WTC11 (cell line): Measurements from ENCODE around the gene OTP.

Experiments used
- GTF2I ChIP-seq: fragments of 250-450 bp; sonication (Bioruptor Pico); conservative IDR thresholded peaks from 2 replicates; pipeline ENCODE4 v1.4.0; 2021; ENCODE audit warnings: mild to moderate bottlenecking
- IRF1 ChIP-seq: sonication (generic); formaldehyde crosslinking; IDR thresholded peaks from 2 replicates; pipeline ENCODE4 v1.8.0; 2023; ENCODE audit warnings: missing genetic modification reagents
- IRF2 ChIP-seq: sonication (generic); formaldehyde crosslinking; IDR thresholded peaks from 2 replicates; pipeline ENCODE4 v1.8.0; 2022; ENCODE audit warnings: low read depth, missing genetic modification reagents, borderline replicate concordance
- RELA ChIP-seq: sonication (generic); formaldehyde crosslinking; IDR thresholded peaks from 2 replicates; pipeline ENCODE4 v1.8.1; 2022; ENCODE audit warnings: missing genetic modification reagents, mild to moderate bottlenecking, borderline replicate concordance
- ZNF138 ChIP-seq: sonication (generic); formaldehyde crosslinking; conservative IDR thresholded peaks from 2 replicates; pipeline ENCODE4 v1.8.1; 2022; ENCODE audit warnings: mild to moderate bottlenecking, moderate library complexity, missing genetic modification reagents
- TF ChIP-seq, protein P1 (sequence below): fragments of 200-600 bp; IDR thresholded peaks from 2 replicates; pipeline ENCODE4 v1.8.0; 2022; ENCODE audit warnings: antibody characterized with exemption
- TF ChIP-seq, protein P2 (sequence below): sonication (generic); formaldehyde crosslinking; IDR thresholded peaks from 2 replicates; pipeline ENCODE4 v1.8.0; 2022; ENCODE audit warnings: mild to moderate bottlenecking, missing genetic modification reagents
- TF ChIP-seq, protein P3 (sequence below): sonication (generic); formaldehyde crosslinking; IDR thresholded peaks from 2 replicates; pipeline ENCODE4 v1.8.1; 2022; ENCODE audit warnings: low read depth, missing genetic modification reagents, borderline replicate concordance

GRCh38 chr5:77649776-77650175 lies 11.3 kb upstream of the OTP start:
- TF ChIP-seq, protein P1, sequence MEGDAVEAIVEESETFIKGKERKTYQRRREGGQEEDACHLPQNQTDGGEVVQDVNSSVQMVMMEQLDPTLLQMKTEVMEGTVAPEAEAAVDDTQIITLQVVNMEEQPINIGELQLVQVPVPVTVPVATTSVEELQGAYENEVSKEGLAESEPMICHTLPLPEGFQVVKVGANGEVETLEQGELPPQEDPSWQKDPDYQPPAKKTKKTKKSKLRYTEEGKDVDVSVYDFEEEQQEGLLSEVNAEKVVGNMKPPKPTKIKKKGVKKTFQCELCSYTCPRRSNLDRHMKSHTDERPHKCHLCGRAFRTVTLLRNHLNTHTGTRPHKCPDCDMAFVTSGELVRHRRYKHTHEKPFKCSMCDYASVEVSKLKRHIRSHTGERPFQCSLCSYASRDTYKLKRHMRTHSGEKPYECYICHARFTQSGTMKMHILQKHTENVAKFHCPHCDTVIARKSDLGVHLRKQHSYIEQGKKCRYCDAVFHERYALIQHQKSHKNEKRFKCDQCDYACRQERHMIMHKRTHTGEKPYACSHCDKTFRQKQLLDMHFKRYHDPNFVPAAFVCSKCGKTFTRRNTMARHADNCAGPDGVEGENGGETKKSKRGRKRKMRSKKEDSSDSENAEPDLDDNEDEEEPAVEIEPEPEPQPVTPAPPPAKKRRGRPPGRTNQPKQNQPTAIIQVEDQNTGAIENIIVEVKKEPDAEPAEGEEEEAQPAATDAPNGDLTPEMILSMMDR, result no peak
- TF ChIP-seq GTF2I (no peak), IRF1 (CRISPR knock-in tag) (no peak), ZNF138 (CRISPR knock-in tag) (no peak), IRF2 (CRISPR knock-in tag) (no peak), RELA (CRISPR knock-in tag) (no peak)
- TF ChIP-seq, protein P2, sequence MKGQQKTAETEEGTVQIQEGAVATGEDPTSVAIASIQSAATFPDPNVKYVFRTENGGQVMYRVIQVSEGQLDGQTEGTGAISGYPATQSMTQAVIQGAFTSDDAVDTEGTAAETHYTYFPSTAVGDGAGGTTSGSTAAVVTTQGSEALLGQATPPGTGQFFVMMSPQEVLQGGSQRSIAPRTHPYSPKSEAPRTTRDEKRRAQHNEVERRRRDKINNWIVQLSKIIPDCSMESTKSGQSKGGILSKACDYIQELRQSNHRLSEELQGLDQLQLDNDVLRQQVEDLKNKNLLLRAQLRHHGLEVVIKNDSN, result no peak
- TF ChIP-seq, protein P3, sequence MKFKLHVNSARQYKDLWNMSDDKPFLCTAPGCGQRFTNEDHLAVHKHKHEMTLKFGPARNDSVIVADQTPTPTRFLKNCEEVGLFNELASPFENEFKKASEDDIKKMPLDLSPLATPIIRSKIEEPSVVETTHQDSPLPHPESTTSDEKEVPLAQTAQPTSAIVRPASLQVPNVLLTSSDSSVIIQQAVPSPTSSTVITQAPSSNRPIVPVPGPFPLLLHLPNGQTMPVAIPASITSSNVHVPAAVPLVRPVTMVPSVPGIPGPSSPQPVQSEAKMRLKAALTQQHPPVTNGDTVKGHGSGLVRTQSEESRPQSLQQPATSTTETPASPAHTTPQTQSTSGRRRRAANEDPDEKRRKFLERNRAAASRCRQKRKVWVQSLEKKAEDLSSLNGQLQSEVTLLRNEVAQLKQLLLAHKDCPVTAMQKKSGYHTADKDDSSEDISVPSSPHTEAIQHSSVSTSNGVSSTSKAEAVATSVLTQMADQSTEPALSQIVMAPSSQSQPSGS (CRISPR knock-in tag), result no peak
